Body of pancreas (tissue), 4 donors: Measurements from ENCODE around the gene GRHL3. TPM values are rescaled to one million over a fixed set of nuclear protein-coding genes. Genes with fewer than 3 reads are reported as not detected.

Source experiments
- ATAC-seq: fragments of 150-250 bp; one replicate; pipeline ENCODE4 v1.9.1; 2016
- DNase-seq, 4 donors: peaks; one replicate each; pipeline ENCODE4 v3.0.0-alpha.2; 2019
- H3K27ac ChIP-seq, 4 donors: fragments of 200-600 bp; sonication (generic); 1 replicate in 3 of 4; 2 replicates in 1 of 4; pipeline versions ENCODE4 v1.5.1 to v1.6.1; 2016 to 2019; ENCODE audit warnings: mild to moderate bottlenecking in 1 of 4, mixed read lengths in 1 of 4, moderate library complexity in 1 of 4
- H3K27me3 ChIP-seq, 2 donors: fragments of 200-600 bp; sonication (generic); one replicate each; pipeline ENCODE4 v1.6.0; 2016; ENCODE audit warnings: mild to moderate bottlenecking in 1 of 2
- H3K36me3 ChIP-seq, 2 donors: fragments of 200-600 bp; sonication (generic); replicated peaks in 1 of 2; 2 replicates each; pipeline ENCODE4 v1.5.1; 2016; ENCODE audit warnings: low read depth in 2 of 2; ENCODE audit not compliant: insufficient read depth in 1 of 2
- H3K4me1 ChIP-seq: fragments of 200-600 bp; sonication (generic); one replicate; pipeline ENCODE4 v1.6.0; 2016
- H3K4me3 ChIP-seq, 2 donors: fragments of 200-600 bp; sonication (generic); 1 replicate in 1 of 2; 2 replicates in 1 of 2; pipeline ENCODE4 v1.5.1; 2016 to 2019
- H3K9me3 ChIP-seq, 3 donors: fragments of 200-600 bp; sonication (generic); 1 replicate in 2 of 3; 2 replicates in 1 of 3; pipeline ENCODE4 v1.5.1; 2016
- POLR2A ChIP-seq, 3 donors: fragments of 450-650 bp; IDR thresholded peaks; one replicate each; pipeline ENCODE4 v1.6.1; 2016; ENCODE audit warnings: antibody characterized with exemption in 3 of 3, mild to moderate bottlenecking in 2 of 3
- WGBS, 2 donors: methylation state at CpG; one replicate each; pipeline ENCODE4 v1.1.5; 2017; 5-methylcytosine and 5-hydroxymethylcytosine counted together
- intact Hi-C: fragments of 100-400 bp; cut with DNase I; formaldehyde crosslinking; loops from one replicate; pipeline ENCODE4 v1.15.1; 2023
- total RNA-seq, 2 donors: library from RNA; depleted of rRNA; stranded (reverse); fragments of >200 nt; gene quantifications; one replicate each; pipeline ENCODE4 v1.1.0, GENCODE V29; 2016
- TF ChIP-seq, protein P1 (sequence below), 7 experiments: fragments of 450-650 bp in 4 of 7; fragments of 200-600 bp in 3 of 7; sonication (generic) in 3 of 7; IDR thresholded peaks; one replicate each; pipeline ENCODE4 v1.5.1; 2016 to 2019; ENCODE audit warnings: antibody characterized with exemption in 7 of 7

The GRHL3 gene
- total RNA-seq, 2 donors from 2014 or later, result not detected

GRCh38 chr1:24294716-24295371 is 24.3 kb upstream of the GRHL3 start:
- H3K36me3 ChIP-seq, result no peaks in the 10 kb centered on the region
- no peaks in the 10 kb centered on the region for H3K9me3 ChIP-seq
- ATAC-seq (peak; percentile 64), DNase-seq (peak in 3 of 4 donors; percentile 27 to 46 (median 35))
- no peak for TF ChIP-seq POLR2A (IDR thresholded peaks at IDR 0.05)
- TF ChIP-seq, protein P1, sequence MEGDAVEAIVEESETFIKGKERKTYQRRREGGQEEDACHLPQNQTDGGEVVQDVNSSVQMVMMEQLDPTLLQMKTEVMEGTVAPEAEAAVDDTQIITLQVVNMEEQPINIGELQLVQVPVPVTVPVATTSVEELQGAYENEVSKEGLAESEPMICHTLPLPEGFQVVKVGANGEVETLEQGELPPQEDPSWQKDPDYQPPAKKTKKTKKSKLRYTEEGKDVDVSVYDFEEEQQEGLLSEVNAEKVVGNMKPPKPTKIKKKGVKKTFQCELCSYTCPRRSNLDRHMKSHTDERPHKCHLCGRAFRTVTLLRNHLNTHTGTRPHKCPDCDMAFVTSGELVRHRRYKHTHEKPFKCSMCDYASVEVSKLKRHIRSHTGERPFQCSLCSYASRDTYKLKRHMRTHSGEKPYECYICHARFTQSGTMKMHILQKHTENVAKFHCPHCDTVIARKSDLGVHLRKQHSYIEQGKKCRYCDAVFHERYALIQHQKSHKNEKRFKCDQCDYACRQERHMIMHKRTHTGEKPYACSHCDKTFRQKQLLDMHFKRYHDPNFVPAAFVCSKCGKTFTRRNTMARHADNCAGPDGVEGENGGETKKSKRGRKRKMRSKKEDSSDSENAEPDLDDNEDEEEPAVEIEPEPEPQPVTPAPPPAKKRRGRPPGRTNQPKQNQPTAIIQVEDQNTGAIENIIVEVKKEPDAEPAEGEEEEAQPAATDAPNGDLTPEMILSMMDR (IDR thresholded peaks at IDR 0.05), result no peak
- H3K4me1 ChIP-seq, result peaks cover 4% of the 10 kb centered on the region
- H3K27ac ChIP-seq, result peak overlapping the region in 2 of 4 donors; percentile 20 to 45
- no peak overlapping the region for H3K4me3 ChIP-seq
- intact Hi-C loops, result no loop called here
- 50 to 59% methylated on average over 9 of the region's 9 CpGs for WGBS, 2 donors
- H3K27me3 ChIP-seq, result no peaks in the 10 kb centered on the region

GRCh38 chr1:24295535-24295934 is 23.6 kb upstream of the GRHL3 start:
- H3K4me1 ChIP-seq, result no peaks in the 10 kb centered on the region
- no peaks in the 10 kb centered on the region for H3K9me3 ChIP-seq
- peak overlapping the region in 1 of 4 donors; percentile 20 for H3K27ac ChIP-seq
- intact Hi-C loops, result no loop called here
- ATAC-seq (no peak), DNase-seq (no peak)
- WGBS, 2 donors, result 86 to 93% methylated on average over 5 of the region's 5 CpGs
- no peak overlapping the region for H3K4me3 ChIP-seq
- H3K27me3 ChIP-seq, result no peaks in the 10 kb centered on the region
- TF ChIP-seq, protein P1 (IDR thresholded peaks at IDR 0.05), result no peak
- no peak for TF ChIP-seq POLR2A (IDR thresholded peaks at IDR 0.05)
- H3K36me3 ChIP-seq, result no peaks in the 10 kb centered on the region

GRCh38 chr1:24297187-24297851 is 21.8 kb upstream of the GRHL3 start:
- Histone ChIP-seq H3K36me3 (no peaks in the 10 kb centered on the region), H3K4me1 (no peaks in the 10 kb centered on the region), H3K4me3 (no peak overlapping the region), H3K9me3 (no peaks in the 10 kb centered on the region), H3K27me3 (no peaks in the 10 kb centered on the region), H3K27ac (no peak overlapping the region)
- DNase-seq, result no peak
- ATAC-seq, result no peak
- WGBS, 2 donors, result 81 to 85% methylated on average over 5 of the region's 5 CpGs
- TF ChIP-seq POLR2A (IDR thresholded peaks at IDR 0.05), result no peak
- TF ChIP-seq, protein P1 (IDR thresholded peaks at IDR 0.05), result no peak
- intact Hi-C loops, result no loop called here

DNA sequence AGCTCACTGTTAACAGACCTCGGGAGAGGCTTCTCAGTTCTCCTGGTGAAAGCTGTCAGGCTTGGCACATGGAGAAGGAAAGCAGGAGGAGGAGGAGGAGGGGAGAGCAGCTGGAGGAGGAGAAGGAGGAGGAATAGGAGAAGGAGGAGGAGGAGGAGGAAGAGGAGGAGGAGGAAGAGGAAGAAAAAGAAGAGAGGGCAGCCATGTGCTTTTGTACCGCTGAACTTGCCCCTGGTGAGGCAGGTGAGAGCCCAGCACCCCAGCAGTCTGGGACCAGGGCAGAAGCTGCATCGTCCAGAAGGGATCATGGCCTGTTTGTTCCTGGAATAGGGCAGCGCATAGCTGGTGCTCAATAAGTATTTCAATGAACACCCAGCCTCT is 21.3 kb upstream of the GRHL3 start:
- DNase-seq, result no peak
- no peak overlapping the region for H3K4me3 ChIP-seq
- 75 to 81% methylated on average over 4 of the region's 4 CpGs for WGBS, 2 donors
- no peak overlapping the region for H3K27ac ChIP-seq
- TF ChIP-seq POLR2A (IDR thresholded peaks at IDR 0.05), result no peak
- TF ChIP-seq, protein P1 (IDR thresholded peaks at IDR 0.05), result no peak
- H3K36me3 ChIP-seq, result no peaks in the 10 kb centered on the region
- intact Hi-C loops, result no loop called here
- H3K9me3 ChIP-seq, result no peaks in the 10 kb centered on the region
- no peaks in the 10 kb centered on the region for H3K27me3 ChIP-seq
- no peak for ATAC-seq
- no peaks in the 10 kb centered on the region for H3K4me1 ChIP-seq
